AG09319 (cell line): Measurements from ENCODE around the gene FHL5.

Source experiments
- DNase-seq: peaks from one replicate; pipeline ENCODE4 v3.0.0-alpha.2; 2010; ENCODE audit warnings: low read depth; ENCODE audit errors: extremely low read depth
- CTCF ChIP-seq: IDR thresholded peaks from 2 replicates; pipeline ENCODE4 v1.5.1; 2011; ENCODE audit warnings: low read depth, mild to moderate bottlenecking, inconsistent platforms, low read length, moderate library complexity

Gene FHL5

GRCh38 chr6:96610019-96610418 lies 47.1 kb downstream of the FHL5 start:
- TF ChIP-seq CTCF: no peak
- no peak for DNase-seq

GRCh38 chr6:96611342-96611991 lies 48.5 kb downstream of the FHL5 start:
- no peak for DNase-seq
- TF ChIP-seq CTCF: no peak

- no peak for DNase-seq
Measured at GRCh38 chr6:96613291-96613999, 50.5 kb downstream of the FHL5 start.

GRCh38 chr6:96620851-96621250 lies 57.9 kb downstream of the FHL5 start:
- no peak for DNase-seq
- TF ChIP-seq CTCF: no peak

More at GRCh38 chr6:96613291-96613999, 50.5 kb downstream of the FHL5 start:
- no peak for TF ChIP-seq CTCF

- no peak for TF ChIP-seq CTCF
- no peak for DNase-seq
Measured at GRCh38 chr6:96621983-96622382, 59.1 kb downstream of the FHL5 start.

- DNase-seq: no peak
- TF ChIP-seq CTCF: no peak
Measured at GRCh38 chr6:96624957-96625356, 62.0 kb downstream of the FHL5 start.

- peak; percentile 29 for TF ChIP-seq CTCF
- no peak for DNase-seq
Measured at GRCh38 chr6:96626759-96627364, 63.9 kb downstream of the FHL5 start.
